Right lobe of liver (tissue), 6 donors: ENCODE data around the gene TACC3. TPM values are rescaled to one million over a fixed set of nuclear protein-coding genes. Genes with fewer than 3 reads are reported as not detected.
A peak's percentile ranks its signal among the peaks of the same experiment; 100 is the strongest.

ENCODE experiments used
- ATAC-seq, 4 donors: fragments of 200-7000 bp; cut with Tn5 transposase; one replicate each; pipeline ENCODE4 v1.9.1; 2020; ENCODE audit warnings: mild to moderate bottlenecking in 4 of 4, moderate library complexity in 4 of 4
- DNase-seq, 3 donors: peaks; one replicate each; pipeline ENCODE4 v3.0.0-alpha.2; 2020
- H3K27ac ChIP-seq, 3 donors: fragments of 200-600 bp; one replicate each; pipeline ENCODE4 v1.8.0; 2022
- H3K27me3 ChIP-seq, 2 donors: fragments of 200-600 bp; one replicate each; pipeline ENCODE4 v1.8.0; 2022
- H3K36me3 ChIP-seq, 4 donors: fragments of 200-600 bp; sonication (generic) in 1 of 4; one replicate each; pipeline versions ENCODE4 v1.5.1 to v1.8.0; 2017 to 2022; ENCODE audit warnings: control low read depth in 1 of 4
- H3K4me1 ChIP-seq, 4 donors: fragments of 200-600 bp; sonication (generic) in 1 of 4; one replicate each; pipeline versions ENCODE4 v1.5.1 to v1.8.0; 2017 to 2022; ENCODE audit warnings: control low read depth in 1 of 4
- H3K4me3 ChIP-seq, 3 donors: fragments of 200-600 bp; one replicate each; pipeline ENCODE4 v1.8.0; 2022
- H3K9me3 ChIP-seq, 4 donors: fragments of 200-600 bp; sonication (generic) in 1 of 4; one replicate each; pipeline versions ENCODE4 v1.5.1 to v1.8.0; 2017 to 2022; ENCODE audit warnings: control low read depth in 1 of 4
- CTCF ChIP-seq, 4 donors: fragments of 200-600 bp in 3 of 4; fragments of 450-650 bp in 1 of 4; IDR thresholded peaks; one replicate each; pipeline versions ENCODE4 v1.5.1 to v1.8.0; 2016 to 2022; ENCODE audit warnings: antibody characterized with exemption in 4 of 4, mild to moderate bottlenecking in 2 of 4
- POLR2A ChIP-seq: fragments of 450-650 bp; IDR thresholded peaks from one replicate; pipeline ENCODE4 v1.6.1; 2017; ENCODE audit warnings: antibody characterized with exemption, mild to moderate bottlenecking
- whole genome bisulfite sequencing: methylation state at CpG from one replicate; pipeline ENCODE4 v1.1.6; 2018; ENCODE audit warnings: low coverage, low lambda C conversion rate; ENCODE audit not compliant: insufficient coverage; ENCODE audit errors: missing lambda C conversion rate; 5-methylcytosine and 5-hydroxymethylcytosine counted together
- intact Hi-C, 2 donors: fragments of 100-400 bp; cut with DNase I; formaldehyde crosslinking; loops; one replicate each; pipeline versions ENCODE4 v1.11.2 to v1.14.1; 2022
- total RNA-seq, 6 experiments: library from RNA; depleted of rRNA in 2 of 6; stranded (reverse); fragments of >200 nt in 2 of 6; fragmentation: NEBNext Ultra II Directional in 3 of 6; extraction: Animal tissue kit (Norgen Biotek cat#: 25700) in 3 of 6; gene quantifications; one replicate each; pipeline versions ENCODE4 v1.1.0 to v1.2.4, GENCODE V29; 2016 to 2023
- donor health status: DM: no; HTN: yes; CAD: no.
- donor health status: DM: no; HTN: no; CAD: no.
- donor health status: DM: no; HTN: no; CAD: no.
- donor health status: DM: no; HTN: yes; CAD: no.
- donor health status: DM: no; HTN: yes; CAD: no.

The TACC3 gene
- total RNA-seq, 6 experiments from 2014 or later: 2.2 to 5.7 (median 4.8) TPM

GRCh38 chr4:1755297-1755696, 34.0 kb downstream of the TACC3 start:
- H3K4me3 ChIP-seq: no peak overlapping the region
- no peaks in the 10 kb centered on the region for H3K27me3 ChIP-seq
- intact Hi-C loops: loop anchor here in 1 of 2 donors (10.0 kb wide), 1 partner anchor 140 kb away; no protein-coding TSS in a partner anchor
- DNase-seq (no peak), ATAC-seq (no peak)
- no peaks in the 10 kb centered on the region for H3K36me3 ChIP-seq
- no peak overlapping the region for H3K27ac ChIP-seq
- no peaks in the 10 kb centered on the region for H3K4me1 ChIP-seq
- WGBS: no CpG with 5 or more reads among the region's 17 CpGs
- TF ChIP-seq CTCF (IDR thresholded peaks at IDR 0.05): no peak
- no peak for TF ChIP-seq POLR2A
- no peaks in the 10 kb centered on the region for H3K9me3 ChIP-seq

- intact Hi-C loops: loop anchor here in 1 of 2 donors (10.0 kb wide), 1 partner anchor 139 kb away; no protein-coding TSS in a partner anchor
Observed at GRCh38 chr4:1756079-1756478, 34.8 kb downstream of the TACC3 start.

GRCh38 chr4:1756893-1757779, 35.8 kb downstream of the TACC3 start:
- 69% methylated on average over 8 of the region's 20 CpGs for WGBS
- Histone ChIP-seq H3K4me3 (no peak overlapping the region), H3K27ac (no peak overlapping the region), H3K9me3 (no peaks in the 10 kb centered on the region), H3K4me1 (no peaks in the 10 kb centered on the region), H3K36me3 (no peaks in the 10 kb centered on the region), H3K27me3 (no peaks in the 10 kb centered on the region)
- DNase-seq: no peak
- TF ChIP-seq CTCF (IDR thresholded peaks at IDR 0.05) (no peak), POLR2A (no peak)
- no peak for ATAC-seq
- intact Hi-C loops: loop anchor here in 1 of 2 donors (10.0 kb wide), 1 partner anchor 138 kb away; no protein-coding TSS in a partner anchor

More at GRCh38 chr4:1756079-1756478, 34.8 kb downstream of the TACC3 start:
- ATAC-seq (peak; percentile 6 to 31 (median 22)), DNase-seq (no peak)
- H3K4me3 ChIP-seq: no peak overlapping the region
- H3K4me1 ChIP-seq: no peaks in the 10 kb centered on the region
- no peaks in the 10 kb centered on the region for H3K36me3 ChIP-seq
- TF ChIP-seq POLR2A (no peak), CTCF (IDR thresholded peaks at IDR 0.05) (no peak)
- no peak overlapping the region for H3K27ac ChIP-seq
- no peaks in the 10 kb centered on the region for H3K27me3 ChIP-seq
- WGBS: 80% methylated on average over 1 of the region's 18 CpGs
- no peaks in the 10 kb centered on the region for H3K9me3 ChIP-seq

GRCh38 chr4:1757836-1758235, 36.5 kb downstream of the TACC3 start:
- Histone ChIP-seq H3K9me3 (no peaks in the 10 kb centered on the region), H3K4me1 (no peaks in the 10 kb centered on the region), H3K27me3 (no peaks in the 10 kb centered on the region), H3K27ac (no peak overlapping the region), H3K36me3 (no peaks in the 10 kb centered on the region), H3K4me3 (no peak overlapping the region)
- intact Hi-C loops: loop anchor here in 1 of 2 donors (10.0 kb wide), 1 partner anchor 137 kb away; no protein-coding TSS in a partner anchor
- no peak for TF ChIP-seq POLR2A
- no peak for TF ChIP-seq CTCF (IDR thresholded peaks at IDR 0.05)
- ATAC-seq (no peak), DNase-seq (no peak)
- WGBS: 71% methylated on average over 16 of the region's 17 CpGs
